ENCODE data around the gene TMEM270.

DNA sequence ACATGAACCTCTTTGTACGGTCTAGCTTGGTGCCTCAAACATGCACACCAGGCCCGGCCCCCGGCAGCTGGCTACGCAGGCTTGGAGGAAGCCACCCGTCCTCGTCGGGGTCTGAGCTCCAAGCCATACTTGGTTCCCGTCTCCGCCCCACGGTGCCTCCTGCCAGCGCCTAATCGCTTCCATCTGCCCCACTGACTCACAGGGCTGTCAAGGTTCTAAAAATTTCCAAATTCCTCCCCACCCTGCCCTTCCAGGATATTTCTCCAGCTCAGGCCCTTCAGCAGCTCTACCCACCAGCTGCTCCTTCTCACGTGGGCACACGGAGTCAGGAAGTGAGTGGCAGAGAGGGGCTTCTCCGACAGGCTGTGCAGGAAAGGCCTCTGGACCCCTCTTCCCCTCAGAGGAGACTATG lies 38.8 kb downstream of the TMEM270 start:
- no peak for TF ChIP-seq POLR2A (IDR thresholded peaks at IDR 0.05)
- TF ChIP-seq, protein P1, sequence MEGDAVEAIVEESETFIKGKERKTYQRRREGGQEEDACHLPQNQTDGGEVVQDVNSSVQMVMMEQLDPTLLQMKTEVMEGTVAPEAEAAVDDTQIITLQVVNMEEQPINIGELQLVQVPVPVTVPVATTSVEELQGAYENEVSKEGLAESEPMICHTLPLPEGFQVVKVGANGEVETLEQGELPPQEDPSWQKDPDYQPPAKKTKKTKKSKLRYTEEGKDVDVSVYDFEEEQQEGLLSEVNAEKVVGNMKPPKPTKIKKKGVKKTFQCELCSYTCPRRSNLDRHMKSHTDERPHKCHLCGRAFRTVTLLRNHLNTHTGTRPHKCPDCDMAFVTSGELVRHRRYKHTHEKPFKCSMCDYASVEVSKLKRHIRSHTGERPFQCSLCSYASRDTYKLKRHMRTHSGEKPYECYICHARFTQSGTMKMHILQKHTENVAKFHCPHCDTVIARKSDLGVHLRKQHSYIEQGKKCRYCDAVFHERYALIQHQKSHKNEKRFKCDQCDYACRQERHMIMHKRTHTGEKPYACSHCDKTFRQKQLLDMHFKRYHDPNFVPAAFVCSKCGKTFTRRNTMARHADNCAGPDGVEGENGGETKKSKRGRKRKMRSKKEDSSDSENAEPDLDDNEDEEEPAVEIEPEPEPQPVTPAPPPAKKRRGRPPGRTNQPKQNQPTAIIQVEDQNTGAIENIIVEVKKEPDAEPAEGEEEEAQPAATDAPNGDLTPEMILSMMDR (IDR thresholded peaks at IDR 0.05): no peak
